CD4-positive, alpha-beta T cell treated with Interferon gamma for 1 hour (primary cell): Measurements from ENCODE around the gene CCSER1.
"Not testable (repeated sequence)": the region's sequence is repeated elsewhere in the genome, so short reads cannot be mapped to it uniquely, and the experiment has no call there.

Source experiments
- DNase-seq: peaks from one replicate; pipeline ENCODE4 v3.0.0-alpha.2; 2020

CCSER1 gene

DNA sequence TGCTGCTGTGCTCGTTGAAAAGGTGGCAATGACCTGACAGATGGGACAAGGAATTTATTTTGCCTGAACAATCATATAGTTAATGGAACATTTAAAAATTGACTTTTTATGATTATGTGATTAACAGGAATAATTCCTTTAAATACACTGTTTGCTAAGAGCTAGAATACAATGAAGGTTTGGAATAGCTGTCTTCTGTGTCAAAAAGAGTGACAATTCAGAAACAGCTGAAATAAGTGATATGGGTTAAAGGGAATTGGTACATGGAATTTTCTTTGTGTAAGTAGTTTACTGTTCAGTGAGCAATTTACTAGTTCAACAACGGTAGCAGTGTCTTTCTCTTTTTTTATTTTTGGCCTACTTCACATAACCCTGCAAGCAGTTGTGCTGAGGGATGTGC lies 1093.1 kb downstream of the CCSER1 start:
- DNase-seq, result no peak

- DNase-seq, result no peak
These were observed 1094.8 kb downstream of the CCSER1 start for GRCh38 chr4:91222014-91222413.

DNA sequence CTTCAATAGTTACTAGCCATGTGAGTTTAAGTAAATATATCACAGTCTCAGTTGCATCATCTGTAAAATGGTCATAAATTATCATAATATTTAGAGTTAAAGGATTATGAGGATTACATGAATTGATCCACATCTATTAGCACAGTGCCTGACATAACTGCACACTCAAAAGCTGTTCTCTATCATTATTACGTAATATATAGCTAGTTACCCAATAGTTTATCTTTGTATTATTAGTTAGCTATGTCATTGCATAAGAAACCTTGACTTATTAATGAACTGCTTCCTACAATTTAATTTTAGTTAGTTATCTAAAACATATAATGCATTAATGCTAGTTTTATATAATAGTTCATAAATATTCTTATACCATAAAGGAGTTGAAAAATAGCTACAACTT lies 1099.7 kb downstream of the CCSER1 start:
- DNase-seq, result no peak

GRCh38 chr4:91228659-91229058 lies 1101.5 kb downstream of the CCSER1 start:
- DNase-seq, result no peak

DNA sequence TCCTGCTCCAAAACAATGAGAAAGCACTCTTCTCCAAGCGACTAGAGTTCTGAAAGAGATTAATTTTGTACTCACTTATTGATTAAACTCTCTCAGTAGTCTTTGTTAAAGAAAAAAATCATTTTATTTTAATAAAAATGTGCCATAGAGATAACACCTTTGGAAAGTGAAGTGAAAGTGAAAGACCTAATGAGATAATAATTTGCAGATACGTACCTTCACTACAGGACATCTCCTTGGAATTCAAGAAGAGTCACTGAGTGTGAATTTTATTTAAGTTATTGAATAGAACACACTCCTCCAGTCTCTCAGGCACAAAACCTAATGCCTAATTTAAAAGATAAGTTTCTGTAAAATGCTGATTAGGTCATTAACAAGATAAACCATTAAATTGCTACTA lies 1106.0 kb downstream of the CCSER1 start:
- DNase-seq, result no peak

DNA sequence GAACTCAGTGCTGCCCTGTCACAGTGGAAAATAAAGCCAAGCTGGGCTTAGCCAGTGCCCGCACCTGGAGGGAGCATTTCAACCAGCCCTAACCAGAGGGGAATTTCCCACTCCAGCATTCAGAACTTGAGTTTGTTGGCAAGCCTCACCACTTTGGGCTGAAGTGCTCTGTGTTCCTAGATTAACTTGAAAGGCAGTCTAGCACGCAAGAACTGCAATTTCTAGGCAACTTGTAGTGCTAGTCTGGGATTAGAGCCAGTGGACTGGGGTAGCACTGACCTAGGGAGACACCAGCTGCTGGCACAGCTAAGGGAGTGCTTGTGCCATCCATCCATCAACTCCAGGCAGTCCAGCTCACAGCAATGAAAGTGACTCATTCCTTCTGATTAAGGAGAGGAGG lies 1115.9 kb downstream of the CCSER1 start:
- DNase-seq, result no peak

GRCh38 chr4:91256043-91256442 lies 1128.8 kb downstream of the CCSER1 start:
- DNase-seq, result no peak

- DNase-seq, result no peak
These were observed 1129.6 kb downstream of the CCSER1 start for GRCh38 chr4:91256751-91257150.

DNA sequence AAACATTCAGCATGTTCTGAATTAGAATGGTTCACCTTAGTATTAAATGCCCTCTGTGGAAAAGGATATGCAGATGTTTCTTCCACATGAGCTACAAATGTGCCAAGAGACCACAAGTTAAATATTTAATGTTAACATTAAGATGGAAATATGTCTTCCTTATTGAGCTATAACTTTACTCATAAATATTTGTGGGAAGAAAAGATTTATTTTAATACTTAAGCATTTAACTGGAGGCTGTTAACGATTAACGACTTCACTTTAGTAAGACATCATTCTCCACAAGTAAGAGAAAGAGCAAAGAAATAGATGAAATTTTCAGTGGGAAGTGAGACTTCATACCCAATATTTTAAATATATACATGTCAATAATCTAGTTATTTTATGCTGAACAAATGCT lies 1130.5 kb downstream of the CCSER1 start:
- DNase-seq, result no peak

GRCh38 chr4:91258326-91258725 lies 1131.1 kb downstream of the CCSER1 start:
- DNase-seq, result no peak

DNA sequence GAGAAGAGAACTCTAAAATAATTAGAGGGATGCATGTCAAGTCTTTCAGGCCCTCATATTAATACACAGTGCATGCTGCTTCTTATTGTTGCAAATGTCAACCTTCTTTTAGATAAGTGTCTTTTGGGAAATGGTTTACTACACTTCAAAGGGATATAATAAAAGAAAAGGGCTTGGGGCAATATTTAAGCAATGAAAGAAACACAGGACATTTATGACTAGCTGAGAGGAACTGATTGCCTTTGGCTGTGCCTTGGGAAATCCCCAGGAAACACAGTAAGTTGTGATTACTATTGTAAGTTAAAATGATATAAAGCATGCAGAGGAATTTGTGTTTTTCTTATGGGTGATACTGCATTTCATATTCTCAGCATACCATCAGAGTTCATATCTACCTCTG lies 1140.3 kb downstream of the CCSER1 start:
- DNase-seq, result no peak

GRCh38 chr4:91268481-91268880 lies 1141.3 kb downstream of the CCSER1 start:
- DNase-seq, result not testable (repeated sequence)

DNA sequence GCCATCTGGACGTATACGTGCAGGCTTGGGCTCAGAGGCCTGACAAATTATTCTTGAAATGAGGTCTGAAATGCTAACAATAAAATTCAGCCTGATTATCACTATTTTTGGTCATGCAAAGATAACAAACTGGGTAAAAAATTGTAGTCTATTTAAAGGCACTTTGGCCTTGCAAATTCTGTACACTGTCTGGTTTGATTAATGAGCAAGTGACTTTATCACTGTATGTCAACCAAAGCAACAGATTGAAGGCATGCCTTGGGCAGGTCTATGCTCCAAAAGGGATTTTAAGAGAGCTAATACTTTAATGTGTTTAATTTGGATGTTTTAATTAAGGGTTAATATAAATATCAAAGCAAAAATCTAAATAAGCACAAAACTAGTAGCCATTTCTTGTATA lies 1141.7 kb downstream of the CCSER1 start:
- DNase-seq, result no peak

DNA sequence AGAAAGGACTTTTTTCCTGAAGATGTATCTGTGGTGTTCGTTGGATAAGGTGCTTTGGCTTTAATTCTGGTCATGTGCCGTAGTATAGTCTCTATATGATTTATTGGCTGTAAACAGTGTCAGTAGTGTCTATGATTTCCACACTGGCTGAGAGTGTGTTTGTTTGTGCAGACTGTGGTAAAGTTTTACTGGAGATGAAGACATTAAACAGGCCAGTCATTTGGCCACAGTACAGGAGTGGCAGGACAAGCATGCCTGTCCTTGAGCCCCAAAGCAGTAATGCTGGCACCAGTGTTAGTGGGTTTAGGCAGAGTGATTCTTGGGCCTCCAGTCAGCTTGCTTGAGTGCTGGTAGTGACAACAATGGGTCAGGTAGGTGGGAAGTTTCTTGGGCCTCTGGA lies 1152.7 kb downstream of the CCSER1 start:
- no peak for DNase-seq

DNA sequence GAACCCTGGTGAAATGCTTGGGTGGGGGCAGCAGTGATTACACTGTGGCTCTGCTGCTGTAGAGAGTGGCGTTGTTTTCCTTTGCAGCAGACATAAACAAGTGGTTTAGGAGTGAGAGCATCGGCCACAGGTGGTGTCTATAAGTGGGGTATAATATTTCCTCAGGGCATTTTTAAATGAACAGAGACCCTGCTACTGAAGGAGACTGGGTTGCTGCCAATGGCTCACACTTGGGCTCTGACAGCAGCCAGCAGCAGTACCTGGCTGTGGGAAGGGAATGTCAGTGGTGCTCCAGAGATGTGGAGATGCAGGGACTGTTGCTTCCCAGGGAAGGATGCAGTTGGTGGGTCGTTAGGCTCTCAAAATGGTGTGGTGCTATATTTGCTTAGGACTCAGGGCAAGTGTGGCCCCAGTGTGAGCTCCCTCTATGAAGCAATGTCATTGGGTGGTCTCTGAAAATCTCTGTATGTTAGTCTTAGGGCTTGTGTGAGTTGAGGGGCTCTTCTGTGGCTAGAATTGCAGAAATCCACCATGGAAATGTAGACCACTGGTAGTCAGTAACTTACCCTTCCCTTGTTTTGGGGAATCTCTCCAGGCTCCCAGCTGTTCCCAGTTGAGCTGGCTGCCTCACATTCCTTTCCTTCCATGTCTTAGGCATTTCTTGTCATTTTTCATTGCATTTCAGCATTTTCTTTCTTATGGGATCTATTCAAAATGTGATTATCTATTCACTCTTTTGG lies 1153.5 kb downstream of the CCSER1 start:
- DNase-seq, result no peak

GRCh38 chr4:91282217-91282616 lies 1155.0 kb downstream of the CCSER1 start:
- no peak for DNase-seq

GRCh38 chr4:91283726-91284230 lies 1156.6 kb downstream of the CCSER1 start:
- no peak for DNase-seq

DNA sequence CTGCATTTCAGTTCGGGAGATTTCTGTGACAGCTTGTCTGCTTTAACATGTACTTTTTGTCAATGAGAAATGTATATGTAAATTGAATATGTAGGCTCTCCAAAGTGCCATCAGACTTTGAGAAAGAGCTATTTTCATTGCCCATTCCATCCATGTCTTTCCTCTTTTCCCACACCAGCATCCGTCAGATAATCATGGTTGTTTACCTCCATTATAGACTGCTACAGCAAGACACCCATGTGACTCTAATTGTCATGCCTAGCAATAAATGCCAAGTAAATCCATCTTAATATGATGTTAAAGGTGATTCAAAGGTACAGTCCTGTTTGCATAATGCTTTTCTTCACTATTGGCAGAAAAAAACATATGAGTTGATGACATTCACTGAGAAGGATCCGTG lies 1157.3 kb downstream of the CCSER1 start:
- no peak for DNase-seq

GRCh38 chr4:91285487-91285886 lies 1158.3 kb downstream of the CCSER1 start:
- no peak for DNase-seq

GRCh38 chr4:91288702-91289311 lies 1161.6 kb downstream of the CCSER1 start:
- DNase-seq, result no peak

DNA sequence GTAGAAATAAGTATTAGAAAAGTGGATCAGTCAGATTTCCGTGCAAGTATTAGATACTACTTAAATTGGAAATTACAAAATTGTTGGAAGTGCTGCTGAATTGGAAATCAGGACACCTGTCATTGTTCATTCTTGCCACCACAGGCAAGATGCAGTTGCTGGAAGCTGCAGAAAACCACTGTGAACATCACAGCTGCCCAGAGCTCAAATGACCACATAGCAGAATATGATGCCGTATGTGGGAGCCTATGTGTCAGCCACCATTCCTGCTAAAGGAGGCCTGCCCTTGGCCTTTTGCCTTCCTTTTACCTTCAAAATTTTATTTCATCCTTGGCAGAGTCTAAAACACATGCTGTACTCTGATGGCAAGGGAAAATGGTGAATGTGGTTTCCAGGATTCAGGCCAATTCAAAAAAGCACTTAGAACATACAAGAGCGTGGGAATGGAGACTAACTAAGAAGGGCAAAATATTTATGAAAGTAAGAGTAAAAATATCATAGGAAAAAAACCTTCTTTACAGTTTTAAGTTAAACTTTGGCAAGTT lies 1171.0 kb downstream of the CCSER1 start:
- DNase-seq, result no peak

GRCh38 chr4:91298824-91299223 lies 1171.6 kb downstream of the CCSER1 start:
- DNase-seq, result no peak

DNA sequence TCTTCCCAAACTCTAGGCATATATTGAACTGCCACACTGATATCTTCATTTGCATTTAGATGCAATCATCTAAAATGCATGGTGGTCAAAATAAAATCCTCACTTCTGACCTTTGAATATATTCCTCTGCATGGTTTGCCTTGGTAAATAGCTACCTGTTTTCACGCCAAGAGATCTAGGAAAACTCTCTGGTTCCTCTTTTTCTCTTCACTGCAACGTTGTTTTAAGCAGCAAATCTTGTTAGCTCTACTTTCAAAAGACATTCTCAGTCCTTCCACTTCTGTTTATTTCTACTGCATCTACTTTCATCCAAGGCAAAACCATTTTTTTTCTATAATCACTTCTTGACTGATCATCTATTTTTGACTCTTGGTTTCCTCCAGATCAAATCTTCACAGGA lies 1174.9 kb downstream of the CCSER1 start:
- DNase-seq, result no peak

DNA sequence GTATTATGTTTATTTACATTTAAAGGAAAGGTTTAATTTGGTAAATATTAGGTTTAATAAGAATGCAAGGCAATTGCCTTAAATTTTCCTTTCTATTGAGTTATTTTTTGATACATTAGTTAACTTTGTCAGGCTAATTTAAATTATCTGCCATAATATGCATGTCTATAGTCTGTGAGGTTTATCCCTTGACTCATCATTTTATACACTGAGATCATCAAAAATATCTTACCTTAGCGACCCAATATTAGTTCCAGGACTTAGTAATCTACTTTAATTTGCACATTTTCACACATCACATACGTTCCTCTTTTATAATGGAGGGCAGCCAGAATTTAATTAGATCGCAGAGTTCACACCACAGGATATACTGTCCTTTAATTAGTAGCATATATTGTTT lies 1177.1 kb downstream of the CCSER1 start:
- DNase-seq, result no peak
